GM12875 (cell line): ENCODE data around the gene PDE1C.
A peak's percentile ranks its signal among the peaks of the same experiment; 100 is the strongest.

Experiments used
- H3K4me3 ChIP-seq: one replicate; pipeline ENCODE4 v1.5.1; 2011; ENCODE audit warnings: low read depth, low read length, control low read depth
- TF ChIP-seq, protein P1 (sequence below): IDR thresholded peaks from 2 replicates; pipeline ENCODE4 v1.5.1; 2011; ENCODE audit warnings: low read depth, mild to moderate bottlenecking, control low read depth, inconsistent platforms, low read length, moderate library complexity, borderline replicate concordance; ENCODE audit not compliant: insufficient read depth

The PDE1C gene

GRCh38 chr7:31950091-31950755 is 120.0 kb downstream of the PDE1C start:
- TF ChIP-seq, protein P1, sequence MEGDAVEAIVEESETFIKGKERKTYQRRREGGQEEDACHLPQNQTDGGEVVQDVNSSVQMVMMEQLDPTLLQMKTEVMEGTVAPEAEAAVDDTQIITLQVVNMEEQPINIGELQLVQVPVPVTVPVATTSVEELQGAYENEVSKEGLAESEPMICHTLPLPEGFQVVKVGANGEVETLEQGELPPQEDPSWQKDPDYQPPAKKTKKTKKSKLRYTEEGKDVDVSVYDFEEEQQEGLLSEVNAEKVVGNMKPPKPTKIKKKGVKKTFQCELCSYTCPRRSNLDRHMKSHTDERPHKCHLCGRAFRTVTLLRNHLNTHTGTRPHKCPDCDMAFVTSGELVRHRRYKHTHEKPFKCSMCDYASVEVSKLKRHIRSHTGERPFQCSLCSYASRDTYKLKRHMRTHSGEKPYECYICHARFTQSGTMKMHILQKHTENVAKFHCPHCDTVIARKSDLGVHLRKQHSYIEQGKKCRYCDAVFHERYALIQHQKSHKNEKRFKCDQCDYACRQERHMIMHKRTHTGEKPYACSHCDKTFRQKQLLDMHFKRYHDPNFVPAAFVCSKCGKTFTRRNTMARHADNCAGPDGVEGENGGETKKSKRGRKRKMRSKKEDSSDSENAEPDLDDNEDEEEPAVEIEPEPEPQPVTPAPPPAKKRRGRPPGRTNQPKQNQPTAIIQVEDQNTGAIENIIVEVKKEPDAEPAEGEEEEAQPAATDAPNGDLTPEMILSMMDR: no peak
- H3K4me3 ChIP-seq: no peak overlapping the region

DNA sequence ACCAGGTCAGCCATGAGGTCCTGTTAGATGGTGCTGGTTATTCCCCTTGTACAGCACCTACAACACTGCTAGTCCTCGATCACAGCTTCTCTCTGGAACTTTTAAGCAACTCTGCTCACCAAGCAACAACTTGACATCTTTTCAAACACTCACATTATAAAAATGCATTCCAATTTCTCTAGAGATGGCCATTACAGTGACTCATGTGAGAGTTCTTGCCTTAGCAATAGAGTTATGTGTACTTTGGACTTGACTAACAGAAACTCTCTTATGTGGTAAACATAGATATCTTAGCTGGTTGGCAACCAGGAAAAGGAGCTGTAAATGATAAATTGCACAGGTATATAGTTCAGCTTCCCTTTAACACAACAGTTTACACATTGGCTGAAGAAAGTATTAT is 122.2 kb downstream of the PDE1C start:
- no peak overlapping the region for H3K4me3 ChIP-seq
- TF ChIP-seq, protein P1: no peak

GRCh38 chr7:31940167-31940566 is 130.0 kb downstream of the PDE1C start:
- TF ChIP-seq, protein P1: no peak

GRCh38 chr7:31939076-31939475 is 131.1 kb downstream of the PDE1C start:
- no peak overlapping the region for H3K4me3 ChIP-seq
- TF ChIP-seq, protein P1: no peak

More at GRCh38 chr7:31940167-31940566, 130.0 kb downstream of the PDE1C start:
- no peak overlapping the region for H3K4me3 ChIP-seq

- TF ChIP-seq, protein P1: 0 out of 2 replicates have a peak, but pooled peaks have one; percentile 5
- no peak overlapping the region for H3K4me3 ChIP-seq
Measured at GRCh38 chr7:31938650-31939049, 131.6 kb downstream of the PDE1C start.

DNA sequence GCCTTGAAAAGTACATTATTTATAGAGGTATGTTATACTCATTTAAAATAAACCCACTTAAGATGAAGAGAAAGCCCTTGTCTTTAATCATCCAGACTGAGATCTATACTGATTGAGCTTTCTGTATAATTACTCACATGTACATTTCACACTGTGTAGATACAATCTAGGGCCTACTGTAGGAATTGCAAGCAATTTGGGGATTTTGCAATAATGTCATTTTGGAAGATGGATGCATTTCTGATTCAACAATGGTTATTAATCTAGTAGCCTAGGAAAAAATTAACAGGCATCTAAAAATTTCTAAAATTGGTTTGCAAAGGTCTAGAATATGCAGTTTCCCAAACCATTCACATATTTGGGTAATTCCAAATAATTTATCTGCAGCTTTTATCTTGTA is 132.2 kb downstream of the PDE1C start:
- H3K4me3 ChIP-seq: no peak overlapping the region
- TF ChIP-seq, protein P1: no peak
